Esophagus mucosa (tissue), 1 donor: ENCODE data around the gene CFLAR. TPM values are rescaled to one million over a fixed set of nuclear protein-coding genes. Genes with fewer than 3 reads are reported as not detected.
"Not testable (repeated sequence)": the region's sequence is repeated elsewhere in the genome, so short reads cannot be mapped to it uniquely, and the experiment has no call there.

Experiments used
- ATAC-seq: fragments of 200-7000 bp; cut with Tn5 transposase; one replicate; pipeline ENCODE4 v1.9.1; 2020
- total RNA-seq: library from RNA; stranded (reverse); gene quantifications from one replicate; pipeline ENCODE4 v1.2.4, GENCODE V29; 2023
- donor health status: DM: yes; HTN: yes; CAD: no.

The CFLAR gene
- total RNA-seq, 1 donor from 2014 or later = 79.0 TPM

DNA sequence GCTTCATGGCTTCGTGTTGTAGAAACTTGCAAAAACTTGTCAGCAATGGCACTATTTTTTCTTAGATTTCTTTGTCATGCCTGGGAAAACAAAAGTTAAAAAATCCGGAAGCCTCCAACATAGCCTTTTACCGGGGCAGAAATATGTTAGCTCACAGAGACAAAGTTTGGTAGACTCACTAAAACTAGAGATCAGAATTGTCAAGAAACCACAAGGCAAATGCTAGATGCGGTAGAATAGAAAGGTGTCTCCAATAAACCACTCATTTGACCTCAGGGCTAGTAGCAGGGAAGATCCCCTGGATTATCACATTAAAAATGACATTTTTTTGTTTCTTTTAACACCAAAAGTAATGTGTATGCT, 67.4 kb downstream of the CFLAR start:
- no peak for ATAC-seq

- ATAC-seq = not testable (repeated sequence)
Measured at GRCh38 chr2:201183835-201184234, 67.9 kb downstream of the CFLAR start.

DNA sequence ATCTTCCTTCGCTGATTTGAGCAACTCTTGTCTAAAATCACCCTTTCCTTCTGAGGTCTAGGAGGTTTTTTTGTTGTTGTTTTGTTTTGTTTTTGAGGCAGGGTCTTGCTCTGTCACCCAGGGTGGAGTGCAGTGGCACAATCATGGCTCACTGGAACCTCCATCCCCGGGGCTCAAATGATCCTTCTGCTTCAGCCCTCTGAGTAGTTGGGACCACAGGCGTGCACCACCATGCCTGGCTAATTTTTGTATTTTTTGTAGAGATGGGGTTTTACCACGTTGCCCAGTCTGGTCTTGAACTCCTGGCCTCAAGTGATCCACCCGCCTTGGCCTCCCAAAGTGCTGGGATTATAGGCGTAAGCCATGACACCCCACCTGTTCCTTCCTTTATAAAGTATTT, 68.3 kb downstream of the CFLAR start:
- ATAC-seq = not testable (repeated sequence)

GRCh38 chr2:201185863-201186262, 69.9 kb downstream of the CFLAR start:
- no peak for ATAC-seq

- no peak for ATAC-seq
Measured at GRCh38 chr2:201186982-201187381, 71.0 kb downstream of the CFLAR start.

GRCh38 chr2:201188449-201188848, 72.5 kb downstream of the CFLAR start:
- no peak for ATAC-seq

DNA sequence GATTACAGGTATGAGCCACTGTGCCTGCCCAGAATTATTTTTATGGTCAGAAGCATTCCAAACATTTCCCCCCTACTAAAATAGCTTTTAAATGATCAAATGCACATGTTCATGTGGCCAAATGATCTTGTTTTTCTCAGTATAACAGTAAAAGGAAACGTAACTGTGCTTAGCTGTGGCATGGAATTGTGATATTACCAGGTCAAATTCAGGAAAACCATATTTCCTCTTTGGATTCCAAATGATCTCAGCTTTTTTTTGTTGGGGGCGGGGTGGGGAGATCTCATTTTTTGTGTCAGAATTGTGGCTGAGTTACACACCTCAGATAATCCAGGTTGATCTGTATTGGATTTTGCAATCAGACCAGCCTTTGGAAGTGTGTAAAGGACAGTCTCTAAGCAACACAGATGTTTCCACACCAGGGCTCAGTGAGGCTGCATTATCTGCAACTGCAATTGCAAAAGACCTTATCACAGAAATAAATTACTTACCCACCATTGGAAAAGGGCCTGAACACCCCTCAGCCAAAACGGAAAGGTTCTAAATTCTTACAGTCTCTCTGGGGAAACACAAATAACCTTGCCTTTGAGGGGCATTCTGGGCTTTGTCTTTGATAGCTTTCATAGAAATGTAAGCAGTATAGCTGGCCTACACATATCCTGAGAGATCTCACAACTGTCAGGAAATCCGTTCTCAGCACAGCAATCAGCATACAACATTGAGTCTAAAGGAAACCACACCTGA, 75.3 kb downstream of the CFLAR start:
- ATAC-seq = peak; percentile 63

DNA sequence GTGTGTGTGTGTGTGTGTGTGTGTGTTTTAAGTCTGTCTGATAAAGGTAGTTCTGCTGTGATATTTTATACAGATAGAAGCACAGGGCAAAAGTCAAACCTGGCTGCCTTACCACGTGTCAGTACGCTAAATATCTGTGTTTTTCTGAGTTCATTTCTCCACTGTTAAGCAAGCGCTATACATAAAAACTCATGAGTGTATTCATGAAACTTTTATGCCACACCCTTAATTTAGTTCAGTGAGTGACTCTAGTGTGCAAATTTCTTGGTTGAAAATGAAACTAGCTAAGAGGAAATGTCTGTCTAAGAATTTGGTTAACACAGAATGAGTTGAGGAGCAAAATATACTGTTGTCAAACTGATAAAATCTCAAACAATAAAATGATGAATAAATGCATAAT, 78.1 kb downstream of the CFLAR start:
- peak; percentile 50 for ATAC-seq

GRCh38 chr2:201195331-201195730, 79.4 kb downstream of the CFLAR start:
- no peak for ATAC-seq

DNA sequence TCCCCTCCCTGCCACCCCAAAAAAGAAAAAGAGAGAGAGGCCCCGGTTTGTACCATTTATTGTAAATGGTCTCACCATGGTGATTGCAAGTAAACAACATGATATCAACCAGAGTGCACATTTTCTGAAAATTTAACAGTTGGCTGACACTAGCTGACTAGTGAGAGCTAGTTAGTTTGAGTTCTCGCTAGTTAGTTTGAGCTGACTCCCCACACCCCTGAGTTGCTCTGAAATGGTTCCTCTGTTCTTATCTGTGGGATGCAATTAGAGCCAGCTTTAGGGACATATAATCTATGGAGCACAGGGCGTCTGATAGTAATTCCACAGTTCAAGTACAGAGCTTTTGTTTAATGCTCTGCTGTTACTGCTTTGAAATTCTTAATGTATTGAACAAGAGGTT, 80.0 kb downstream of the CFLAR start:
- ATAC-seq = no peak

DNA sequence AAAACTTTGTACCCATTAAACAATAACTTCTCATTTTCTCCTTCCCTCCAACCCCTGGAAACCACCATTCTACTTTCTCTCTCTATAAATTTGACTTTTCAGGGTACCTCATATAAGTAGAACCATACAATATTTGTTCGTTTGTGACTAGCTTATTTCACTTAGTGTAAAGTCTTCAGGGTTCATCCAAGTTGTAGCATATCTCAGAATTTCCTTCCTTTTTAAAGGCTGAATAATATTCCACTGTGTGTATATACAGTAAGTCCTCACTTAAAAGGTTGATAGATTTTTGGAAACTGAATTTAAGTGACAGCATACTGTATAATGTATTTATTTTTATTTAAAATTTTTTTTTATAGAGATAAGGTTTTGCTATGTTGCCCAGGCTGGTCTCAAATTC, 80.8 kb downstream of the CFLAR start:
- ATAC-seq = no peak

DNA sequence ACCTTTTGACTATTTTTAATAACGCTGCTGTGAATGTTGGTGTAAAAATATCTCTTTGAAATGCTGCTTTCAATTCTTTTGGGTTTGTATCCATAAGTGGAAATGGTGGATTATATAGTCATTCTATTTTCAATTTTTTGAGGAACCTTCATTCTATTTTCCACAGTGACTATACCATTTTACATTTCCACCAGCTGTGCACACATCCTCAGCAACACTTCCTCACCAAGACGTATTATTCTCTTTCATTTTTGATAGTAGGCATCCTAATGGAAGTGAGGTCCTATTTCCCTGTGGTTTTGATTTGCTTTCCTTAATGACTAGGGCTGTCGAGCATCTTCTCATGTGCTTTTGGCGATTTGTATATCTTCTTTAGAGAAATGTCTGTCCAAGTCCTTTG, 81.8 kb downstream of the CFLAR start:
- ATAC-seq = no peak

DNA sequence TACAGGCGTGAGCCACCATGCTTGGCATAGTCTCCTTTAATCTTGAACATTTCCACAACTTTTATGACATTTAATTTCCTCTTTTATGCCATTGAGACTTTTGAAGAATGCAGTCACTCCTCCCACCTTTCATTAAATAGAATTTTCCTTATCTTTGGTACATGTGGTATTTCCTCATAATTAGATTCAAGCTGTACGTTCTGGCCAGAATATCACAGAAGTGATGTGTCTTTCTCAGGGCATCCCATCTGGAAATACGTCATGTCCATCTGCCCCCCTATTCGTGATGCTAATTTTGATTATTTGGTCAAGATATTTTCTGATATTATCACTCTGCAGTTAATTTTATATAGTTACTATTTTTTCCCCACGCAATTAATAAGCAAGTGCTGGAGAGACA, 83.9 kb downstream of the CFLAR start:
- no peak for ATAC-seq

DNA sequence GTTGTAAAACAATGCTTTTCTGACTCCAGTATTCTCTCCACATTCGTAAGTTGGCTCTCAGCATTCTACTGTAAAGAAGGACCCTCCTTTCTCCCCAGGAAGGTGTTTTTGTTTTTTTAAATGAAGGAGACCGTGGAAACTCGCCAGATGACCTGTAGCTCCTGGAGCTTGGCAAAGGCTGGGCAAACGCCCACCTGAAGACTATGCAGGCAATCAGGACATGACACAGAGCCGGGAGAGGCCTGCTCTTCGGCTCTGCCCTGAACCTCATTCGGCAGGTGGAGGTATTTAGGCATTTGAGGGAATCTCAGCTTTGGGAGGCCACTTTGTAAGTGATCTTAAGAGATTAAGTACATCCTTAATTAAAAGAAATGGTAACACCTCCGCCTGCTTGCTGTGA, 84.4 kb downstream of the CFLAR start:
- no peak for ATAC-seq

DNA sequence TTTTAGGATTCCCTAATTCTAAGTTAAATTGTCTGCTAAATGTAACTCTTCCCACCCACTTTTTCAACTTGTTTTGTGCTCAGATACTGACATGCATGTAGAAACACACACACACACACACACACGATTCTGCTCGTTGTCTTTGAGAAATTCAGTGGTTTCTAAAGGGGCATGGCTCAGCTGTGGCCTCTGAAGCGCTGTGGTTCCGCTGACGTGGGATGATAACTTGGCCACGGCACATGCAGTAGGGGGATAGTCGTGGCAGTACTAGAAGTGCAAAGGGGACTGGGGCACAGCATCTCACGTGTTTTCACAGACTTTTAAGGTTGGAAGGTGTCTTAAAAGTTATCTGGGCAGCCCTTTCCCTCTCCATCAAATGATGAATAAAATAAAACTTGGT, 85.4 kb downstream of the CFLAR start:
- no peak for ATAC-seq

- ATAC-seq = no peak
Measured at GRCh38 chr2:201203916-201204654, 88.1 kb downstream of the CFLAR start.

GRCh38 chr2:201204655-201205514, 88.9 kb downstream of the CFLAR start:
- no peak for ATAC-seq

DNA sequence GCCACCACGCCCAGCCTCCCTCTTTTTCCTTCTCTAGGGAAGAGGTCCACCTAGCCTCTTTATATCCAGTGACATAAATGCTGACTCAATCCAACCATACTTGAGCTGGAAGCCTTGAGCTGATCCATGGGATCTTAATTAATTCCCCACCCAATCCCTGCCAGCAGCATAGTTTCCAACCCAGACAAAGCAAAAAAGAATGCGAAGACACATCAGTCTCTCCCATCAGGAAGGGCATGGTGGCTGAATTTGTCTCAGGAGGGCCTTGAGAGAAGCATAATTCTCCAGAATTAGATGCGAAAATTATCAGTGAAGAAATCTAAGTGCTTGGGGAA, 89.5 kb downstream of the CFLAR start:
- ATAC-seq = no peak

DNA sequence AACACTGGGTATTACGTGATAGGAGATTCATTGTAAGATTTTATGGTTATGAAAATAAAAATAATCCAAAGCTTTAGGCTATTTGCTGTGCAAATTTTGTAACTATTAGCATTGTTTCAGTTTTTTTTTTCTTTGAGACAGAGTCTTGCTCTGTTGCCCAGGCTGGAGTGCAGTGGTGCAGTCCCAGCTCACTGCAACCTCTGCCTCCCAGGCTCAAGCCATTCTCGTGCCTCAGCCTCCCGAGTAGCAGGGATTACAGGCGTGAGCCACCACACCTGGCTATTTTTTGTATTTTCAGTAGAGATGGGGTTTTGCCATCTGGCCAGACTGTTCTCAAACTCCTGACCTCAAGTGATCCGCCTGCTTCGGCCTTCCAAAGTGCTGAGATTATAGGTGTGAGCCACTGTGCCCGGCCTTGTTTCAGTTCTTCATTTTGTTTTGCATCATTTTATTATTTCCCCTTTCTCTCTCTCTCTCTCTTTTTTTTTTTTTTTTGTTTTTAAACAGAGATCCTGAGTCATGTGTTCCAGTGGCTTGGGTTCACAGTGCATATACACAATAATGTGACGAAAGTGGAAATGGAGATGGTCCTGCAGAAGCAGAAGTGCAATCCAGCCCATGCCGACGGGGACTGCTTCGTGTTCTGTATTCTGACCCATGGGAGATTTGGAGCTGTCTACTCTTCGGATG, 92.7 kb downstream of the CFLAR start:
- peak; percentile 63 for ATAC-seq

- no peak for ATAC-seq
Measured at GRCh38 chr2:201215963-201216362, 100.0 kb downstream of the CFLAR start.

GRCh38 chr2:201216918-201217317, 101.0 kb downstream of the CFLAR start:
- no peak for ATAC-seq

GRCh38 chr2:201218780-201219179, 102.8 kb downstream of the CFLAR start:
- ATAC-seq = peak; percentile 52
